Brain pericyte (primary cell): Measurements from ENCODE around the gene PLEKHJ1.

Experiments
- DNase-seq: peaks from one replicate; pipeline ENCODE4 v3.0.0-alpha.2; 2012; ENCODE audit warnings: low read depth, low spot score

Gene PLEKHJ1

GRCh38 chr19:2269244-2270156 is 33.4 kb upstream of the PLEKHJ1 start:
- peak; percentile 80 for DNase-seq

DNA sequence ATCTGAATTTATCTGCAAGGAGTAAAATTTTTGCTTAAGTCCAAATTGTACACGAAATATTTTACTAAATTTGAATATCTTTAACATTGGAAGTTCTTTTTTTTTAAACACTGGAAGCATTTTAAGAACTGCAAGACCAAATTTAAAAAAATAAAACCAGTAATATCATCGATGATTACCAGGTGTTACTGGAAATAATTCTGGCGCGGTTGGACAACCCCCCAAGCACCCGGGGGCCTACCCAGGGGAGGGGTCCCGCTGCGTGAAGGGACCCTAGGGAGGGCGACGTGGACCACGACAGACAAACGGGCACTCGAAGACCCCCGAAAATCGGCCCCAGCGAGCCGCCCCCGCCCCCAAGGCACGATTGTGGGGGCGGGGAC is 32.7 kb upstream of the PLEKHJ1 start:
- DNase-seq = no peak

- DNase-seq = no peak
These were observed 32.3 kb upstream of the PLEKHJ1 start for GRCh38 chr19:2268480-2268830.

- no peak for DNase-seq
These were observed 30.3 kb upstream of the PLEKHJ1 start for GRCh38 chr19:2266183-2266993.

- no peak for DNase-seq
These were observed 25.5 kb upstream of the PLEKHJ1 start for GRCh38 chr19:2261438-2262172.

GRCh38 chr19:2260341-2260805 is 24.2 kb upstream of the PLEKHJ1 start:
- no peak for DNase-seq

DNA sequence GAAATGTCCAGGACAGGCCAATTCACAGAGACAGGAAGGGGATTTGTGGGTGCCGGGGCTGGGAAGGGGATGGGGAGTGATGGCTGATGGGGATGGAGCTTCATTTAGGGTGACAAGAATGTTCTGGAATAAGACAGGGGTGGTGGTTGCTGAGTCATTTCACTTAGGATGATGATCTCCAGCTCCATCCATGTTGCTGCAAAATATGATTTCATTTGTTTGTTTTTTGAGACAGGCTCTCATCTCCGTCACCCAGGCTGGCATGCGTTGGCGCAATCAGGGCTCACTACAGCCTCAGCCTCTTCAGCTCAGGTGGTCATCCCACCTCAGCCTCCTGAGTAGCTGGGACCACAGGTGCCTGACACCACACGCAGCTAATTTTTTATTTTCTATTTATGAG is 23.2 kb upstream of the PLEKHJ1 start:
- DNase-seq = no peak

- no peak for DNase-seq
These were observed 20.0 kb upstream of the PLEKHJ1 start, which contains the start of gene JSRP1 for GRCh38 chr19:2255982-2256685. TSS of gene JSRP1 (minus strand) at chr19:2256417. CDS start at chr19:2255314, 1,103 bp downstream.

DNA sequence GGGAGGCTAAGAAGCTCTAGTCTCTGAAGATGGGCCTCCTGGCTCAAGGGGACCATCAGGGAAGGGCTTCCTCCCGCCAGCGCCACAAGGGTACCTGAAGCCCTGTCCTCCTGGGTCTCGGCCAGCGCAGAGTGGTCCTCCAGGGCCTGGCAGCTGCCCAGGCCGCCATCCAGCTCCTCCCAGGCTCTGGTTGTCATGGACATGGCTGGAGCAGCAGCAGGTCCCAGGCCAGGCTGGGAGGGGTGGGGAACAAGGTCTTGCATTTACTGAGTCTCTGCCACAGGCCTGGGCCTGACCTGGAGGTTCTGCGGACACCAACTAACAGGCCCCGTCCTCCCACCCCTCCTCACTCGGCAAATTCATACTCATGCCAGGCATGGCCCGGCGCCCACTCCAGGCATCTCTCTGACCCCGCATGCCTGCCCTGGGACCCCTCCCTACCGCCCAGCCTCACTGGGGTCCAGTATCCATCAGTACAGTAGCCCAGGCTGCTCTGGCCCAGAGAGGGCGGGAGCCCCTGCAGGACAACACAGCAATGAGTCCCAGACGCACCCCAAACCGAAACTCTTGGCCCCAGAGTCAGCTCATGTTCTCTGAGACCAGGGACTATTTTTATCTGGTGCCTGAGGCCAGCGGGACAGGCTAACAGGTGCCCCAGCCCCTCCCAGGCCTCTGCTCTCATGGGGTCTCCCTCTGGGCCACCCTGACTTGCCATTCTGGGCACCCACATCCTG is 19.1 kb upstream of the PLEKHJ1 start:
- no peak for DNase-seq

GRCh38 chr19:2254064-2254872 is 18.1 kb upstream of the PLEKHJ1 start:
- no peak for DNase-seq

DNA sequence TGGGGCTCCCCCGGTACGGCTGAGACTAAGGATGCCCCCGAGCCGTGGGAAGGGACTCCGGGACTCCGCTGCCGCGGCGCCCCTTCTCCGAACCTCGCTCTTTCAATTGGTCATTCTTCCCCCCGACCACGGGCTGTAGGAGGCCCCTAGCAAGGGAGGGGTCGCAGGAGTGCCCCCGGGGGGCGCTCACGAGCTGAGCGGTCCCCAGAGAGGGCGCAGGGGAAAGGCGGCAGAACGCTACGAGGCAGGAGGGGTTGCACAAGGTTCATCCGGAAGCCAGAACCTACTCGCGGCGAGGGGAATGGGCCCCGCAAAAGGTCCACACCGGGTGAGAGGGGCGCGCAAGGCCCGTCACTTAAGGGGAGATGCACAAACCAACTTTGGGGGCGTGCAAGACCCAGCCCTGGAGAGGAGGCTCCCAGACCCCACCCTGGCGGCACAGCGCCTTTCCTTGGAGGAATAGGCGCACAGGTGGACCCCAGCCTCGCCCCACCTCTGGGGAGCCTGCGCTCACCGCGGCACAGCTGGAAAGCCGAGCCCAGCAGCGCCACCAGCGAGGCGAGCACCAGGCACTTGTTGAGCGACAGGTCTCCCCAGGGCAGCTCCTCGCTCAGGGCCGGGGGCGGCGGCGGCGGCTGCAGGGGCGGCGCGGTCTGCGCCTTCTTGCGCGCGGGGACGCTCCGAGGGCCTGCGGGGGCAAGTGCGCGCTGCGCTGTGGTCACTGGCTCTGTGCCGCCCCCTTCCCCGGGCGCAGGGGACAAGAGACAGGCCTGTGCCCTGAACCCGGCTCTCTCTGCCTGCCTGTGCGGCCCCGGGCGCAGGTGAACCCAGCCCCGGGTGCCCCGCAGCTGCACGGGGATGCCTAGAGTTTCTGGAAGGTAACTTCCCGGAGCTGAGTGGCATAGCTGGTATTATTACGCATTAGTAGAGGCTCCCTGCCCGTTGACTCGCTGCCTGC is 17.3 kb upstream of the PLEKHJ1 start:
- no peak for DNase-seq

DNA sequence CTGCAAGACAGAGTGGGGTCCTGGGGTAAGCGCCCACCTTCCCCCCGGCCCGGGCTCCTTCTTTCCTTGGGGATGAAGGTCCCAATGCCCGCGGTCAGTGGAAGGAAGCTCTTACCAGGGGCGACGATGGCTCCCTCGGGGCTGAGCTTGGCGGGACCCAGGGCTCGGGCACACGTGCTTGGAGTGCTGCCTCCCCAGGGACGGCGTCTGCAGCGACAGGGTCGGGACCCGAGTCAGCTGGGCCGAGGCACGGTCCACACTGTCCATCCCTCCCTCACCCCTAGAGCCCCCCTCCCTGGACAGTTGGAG is 16.6 kb upstream of the PLEKHJ1 start:
- DNase-seq = no peak

GRCh38 chr19:2252055-2252796 is 16.1 kb upstream of the PLEKHJ1 start:
- no peak for DNase-seq

DNA sequence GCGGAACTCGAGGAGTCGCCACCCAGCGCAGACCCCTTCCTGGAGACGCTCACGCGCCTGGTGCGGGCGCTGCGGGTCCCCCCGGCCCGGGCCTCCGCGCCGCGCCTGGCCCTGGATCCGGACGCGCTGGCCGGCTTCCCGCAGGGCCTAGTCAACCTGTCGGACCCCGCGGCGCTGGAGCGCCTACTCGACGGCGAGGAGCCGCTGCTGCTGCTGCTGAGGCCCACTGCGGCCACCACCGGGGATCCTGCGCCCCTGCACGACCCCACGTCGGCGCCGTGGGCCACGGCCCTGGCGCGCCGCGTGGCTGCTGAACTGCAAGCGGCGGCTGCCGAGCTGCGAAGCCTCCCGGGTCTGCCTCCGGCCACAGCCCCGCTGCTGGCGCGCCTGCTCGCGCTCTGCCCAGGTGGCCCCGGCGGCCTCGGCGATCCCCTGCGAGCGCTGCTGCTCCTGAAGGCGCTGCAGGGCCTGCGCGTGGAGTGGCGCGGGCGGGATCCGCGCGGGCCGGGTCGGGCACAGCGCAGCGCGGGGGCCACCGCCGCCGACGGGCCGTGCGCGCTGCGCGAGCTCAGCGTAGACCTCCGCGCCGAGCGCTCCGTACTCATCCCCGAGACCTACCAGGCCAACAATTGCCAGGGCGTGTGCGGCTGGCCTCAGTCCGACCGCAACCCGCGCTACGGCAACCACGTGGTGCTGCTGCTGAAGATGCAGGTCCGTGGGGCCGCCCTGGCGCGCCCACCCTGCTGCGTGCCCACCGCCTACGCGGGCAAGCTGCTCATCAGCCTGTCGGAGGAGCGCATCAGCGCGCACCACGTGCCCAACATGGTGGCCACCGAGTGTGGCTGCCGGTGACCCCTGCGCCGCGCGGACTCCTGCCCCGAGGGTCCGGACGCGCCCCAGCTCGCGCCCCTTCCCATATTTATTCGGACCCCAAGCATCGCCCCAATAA is 15.3 kb upstream of the PLEKHJ1 start:
- no peak for DNase-seq

DNA sequence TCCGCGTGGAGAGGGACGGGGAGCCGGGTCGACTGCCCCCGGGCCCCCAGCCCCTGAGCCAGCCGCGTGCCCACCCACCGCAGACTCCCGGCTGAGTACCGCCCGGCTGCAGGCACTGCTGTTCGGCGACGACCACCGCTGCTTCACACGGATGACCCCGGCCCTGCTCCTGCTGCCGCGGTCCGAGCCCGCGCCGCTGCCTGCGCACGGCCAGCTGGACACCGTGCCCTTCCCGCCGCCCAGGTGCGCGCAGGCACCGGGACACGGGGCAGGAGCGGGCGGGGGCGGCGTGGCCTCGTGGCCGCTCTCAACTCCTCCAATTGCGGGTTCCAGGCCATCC is 14.6 kb upstream of the PLEKHJ1 start:
- no peak for DNase-seq

DNA sequence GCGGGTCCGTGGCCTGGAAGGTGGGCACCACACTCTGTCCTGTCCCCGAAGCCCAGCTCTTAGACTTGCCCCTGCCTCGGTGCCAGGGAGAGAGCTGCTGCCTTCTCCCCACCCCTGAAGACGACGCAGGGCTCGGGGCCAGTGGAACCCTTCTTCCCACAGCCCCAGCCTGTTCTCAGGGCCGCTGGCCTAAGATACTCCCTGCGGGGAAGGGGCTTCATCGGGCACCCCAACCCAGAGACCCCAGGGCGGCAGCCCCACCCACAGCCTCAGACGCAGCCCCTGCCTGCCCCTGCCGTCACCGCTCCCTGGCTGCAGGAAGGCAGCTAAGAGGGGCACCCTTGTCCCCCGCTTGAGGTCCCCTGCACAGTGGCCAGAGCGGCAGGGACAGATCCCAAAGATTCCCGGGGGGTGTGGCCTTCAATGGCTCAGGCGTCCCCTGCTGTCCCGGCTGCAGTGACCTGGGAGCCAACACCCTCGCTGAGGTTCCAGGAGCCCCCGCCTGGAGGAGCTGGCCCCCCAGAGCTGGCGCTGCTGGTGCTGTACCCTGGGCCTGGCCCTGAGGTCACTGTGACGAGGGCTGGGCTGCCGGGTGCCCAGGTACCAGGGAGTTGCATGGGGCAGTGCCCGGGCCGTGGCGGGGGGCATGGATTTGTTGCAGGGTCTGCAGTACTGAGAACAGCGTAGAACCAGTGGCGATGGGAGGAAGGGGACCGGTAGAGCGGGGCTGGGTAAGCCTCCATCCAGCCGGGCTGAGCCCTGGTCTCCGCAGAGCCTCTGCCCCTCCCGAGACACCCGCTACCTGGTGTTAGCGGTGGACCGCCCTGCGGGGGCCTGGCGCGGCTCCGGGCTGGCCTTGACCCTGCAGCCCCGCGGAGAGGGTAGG is 14.0 kb upstream of the PLEKHJ1 start:
- DNase-seq = no peak
